Measurements from ENCODE around the gene USH2A.
"Not testable (repeated sequence)": the region's sequence is repeated elsewhere in the genome, so short reads cannot be mapped to it uniquely, and the experiment has no call there.

Gene USH2A

GRCh38 chr1:216045400-216045799, 377.8 kb downstream of the USH2A start:
- no peak for DNase-seq (ENCODE audit: low read depth in 2 of 2)

- DNase-seq (ENCODE audit: low read depth in 2 of 2) = no peak
Observed at GRCh38 chr1:216044538-216044937, 378.7 kb downstream of the USH2A start.

- no peak for DNase-seq (ENCODE audit: low read depth in 2 of 2)
Observed at GRCh38 chr1:216034506-216034905, 388.7 kb downstream of the USH2A start.

GRCh38 chr1:216032961-216033614, 390.2 kb downstream of the USH2A start:
- no peak for DNase-seq (ENCODE audit: low read depth in 2 of 2)

GRCh38 chr1:216032284-216032683, 391.0 kb downstream of the USH2A start:
- no peak for DNase-seq (ENCODE audit: low read depth in 2 of 2)

GRCh38 chr1:216028631-216029030, 394.6 kb downstream of the USH2A start:
- no peak for DNase-seq (ENCODE audit: low read depth in 2 of 2)

- no peak for DNase-seq (ENCODE audit: low read depth in 2 of 2)
Observed at GRCh38 chr1:216024546-216024945, 398.7 kb downstream of the USH2A start.

- DNase-seq (ENCODE audit: low read depth in 2 of 2) = no peak
Observed at GRCh38 chr1:216020743-216021345, 402.4 kb downstream of the USH2A start.

GRCh38 chr1:216015116-216015515, 408.1 kb downstream of the USH2A start:
- DNase-seq (ENCODE audit: low read depth in 2 of 2) = no peak

- no peak for DNase-seq (ENCODE audit: low read depth in 2 of 2)
Observed at GRCh38 chr1:216014086-216014485, 409.2 kb downstream of the USH2A start.

- not testable (repeated sequence) for DNase-seq (ENCODE audit: low read depth in 2 of 2)
Observed at GRCh38 chr1:216009456-216009855, 413.8 kb downstream of the USH2A start.

- no peak for DNase-seq (ENCODE audit: low read depth in 2 of 2)
Observed at GRCh38 chr1:216005916-216006315, 417.3 kb downstream of the USH2A start.

GRCh38 chr1:215992620-215993019, 430.6 kb downstream of the USH2A start:
- no peak for DNase-seq (ENCODE audit: low read depth in 2 of 2)

- no peak for DNase-seq (ENCODE audit: low read depth in 2 of 2)
Observed at GRCh38 chr1:215987092-215987875, 436.0 kb downstream of the USH2A start.

GRCh38 chr1:215986401-215986800, 436.8 kb downstream of the USH2A start:
- DNase-seq (ENCODE audit: low read depth in 2 of 2) = no peak

GRCh38 chr1:215983680-215984079, 439.6 kb downstream of the USH2A start:
- no peak for DNase-seq (ENCODE audit: low read depth in 2 of 2)

- DNase-seq (ENCODE audit: low read depth in 2 of 2) = no peak
Observed at GRCh38 chr1:215971793-215972441, 451.3 kb downstream of the USH2A start.

GRCh38 chr1:215970406-215970805, 452.8 kb downstream of the USH2A start:
- no peak for DNase-seq (ENCODE audit: low read depth in 2 of 2)

- no peak for DNase-seq (ENCODE audit: low read depth in 2 of 2)
Observed at GRCh38 chr1:215963621-215964020, 459.6 kb downstream of the USH2A start.

- no peak for DNase-seq (ENCODE audit: low read depth in 2 of 2)
Observed at GRCh38 chr1:215963040-215963439, 460.2 kb downstream of the USH2A start.

- no peak for DNase-seq (ENCODE audit: low read depth in 2 of 2)
Observed at GRCh38 chr1:215958841-215959240, 464.4 kb downstream of the USH2A start.

- no peak for DNase-seq (ENCODE audit: low read depth in 2 of 2)
Observed at GRCh38 chr1:215957663-215958062, 465.6 kb downstream of the USH2A start.
